Activated naive CD4-positive, alpha-beta T cell treated with anti-CD3 and anti-CD28 coated beads for 36 hours (primary cell): ENCODE results near the gene INPP5K. TPM values are rescaled to one million over a fixed set of nuclear protein-coding genes. Genes with fewer than 3 reads are reported as not detected.
A peak's percentile ranks its signal among the peaks of the same experiment; 100 is the strongest.
"Not testable (repeated sequence)": the region's sequence is repeated elsewhere in the genome, so short reads cannot be mapped to it uniquely, and the experiment has no call there.

Source experiments
- CTCF ChIA-PET: fragments of 350-600 bp; sonication (Branson Sonifier 250); formaldehyde crosslinking; loops from one replicate; lab custom pipeline; 2021; ENCODE audit warnings: antibody characterized with exemption; lab: Charles Lee
- DNase-seq: peaks from one replicate; pipeline ENCODE4 v3.0.0-alpha.2; 2020
- H3K27ac Mint-ChIP-seq: one replicate; pipeline ENCODE4 v1.8.0; 2021; ENCODE audit warnings: mild to moderate bottlenecking, mixed read lengths
- H3K27me3 Mint-ChIP-seq: one replicate; pipeline ENCODE4 v1.8.0; 2021; ENCODE audit warnings: low read depth, mixed read lengths
- H3K36me3 Mint-ChIP-seq: one replicate; pipeline ENCODE4 v1.8.0; 2021; ENCODE audit warnings: low read depth, mixed read lengths
- H3K4me1 Mint-ChIP-seq: one replicate; pipeline ENCODE4 v1.8.0; 2021; ENCODE audit warnings: low read depth, mixed read lengths
- H3K4me3 Mint-ChIP-seq: one replicate; pipeline ENCODE4 v1.8.0; 2021; ENCODE audit warnings: mild to moderate bottlenecking, moderate library complexity, mixed read lengths
- H3K9me3 Mint-ChIP-seq: one replicate; pipeline ENCODE4 v1.8.0; 2021; ENCODE audit warnings: mixed read lengths
- intact Hi-C: fragments of 100-400 bp; cut with micrococcal nuclease; formaldehyde crosslinking; loops from one replicate; pipeline ENCODE4 v1.15.1; 2023
- total RNA-seq, 2 experiments: library from RNA; stranded (reverse); gene quantifications; one replicate each; pipeline ENCODE4 v1.2.3, GENCODE V29; 2021

The INPP5K gene
- total RNA-seq, 2 experiments from 2014 or later: 17.1 to 18.2 TPM

GRCh38 chr17:1539811-1540210 lies 23.4 kb upstream of the INPP5K start:
- Mint-ChIP-seq H3K9me3 (no peaks in the 10 kb centered on the region), H3K27ac (no peak overlapping the region)

DNA sequence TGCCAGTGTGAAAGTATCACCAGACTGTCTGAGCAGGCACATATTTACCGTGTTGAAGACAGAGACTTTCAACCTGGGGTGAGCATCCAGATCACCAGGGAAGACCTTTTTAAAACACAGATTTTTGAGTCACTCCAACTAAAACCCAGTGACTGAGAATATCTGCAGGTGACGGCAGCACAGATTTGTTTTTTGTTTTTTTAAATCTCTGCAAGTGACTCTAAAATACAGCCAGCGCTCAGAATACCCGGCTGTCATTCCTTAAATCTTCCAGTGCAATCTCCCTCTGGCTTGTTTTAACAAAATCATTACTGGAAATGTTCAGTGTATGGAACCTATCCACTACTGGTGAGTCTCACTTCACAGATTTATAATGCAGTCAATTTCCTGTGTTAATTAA lies 19.3 kb upstream of the INPP5K start:
- no peaks in the 10 kb centered on the region for H3K4me1 Mint-ChIP-seq
- no peak for DNase-seq
- no peaks in the 10 kb centered on the region for H3K27me3 Mint-ChIP-seq
- CTCF ChIA-PET: no interaction called here
- peaks cover 8% of the 10 kb centered on the region for H3K36me3 Mint-ChIP-seq
- intact Hi-C loops: no loop called here
- H3K4me3 Mint-ChIP-seq: no peak overlapping the region
- H3K9me3 Mint-ChIP-seq: no peaks in the 10 kb centered on the region
- H3K27ac Mint-ChIP-seq: no peak overlapping the region

More at GRCh38 chr17:1539811-1540210, 23.4 kb upstream of the INPP5K start:
- DNase-seq: no peak
- Mint-ChIP-seq H3K27me3 (no peaks in the 10 kb centered on the region), H3K4me1 (peaks cover 7% of the 10 kb centered on the region), H3K4me3 (no peak overlapping the region), H3K36me3 (peaks cover 14% of the 10 kb centered on the region)
- CTCF ChIA-PET: interaction anchor here (0.7 kb wide), 1 partner anchor 161 kb away, joined by 7 read pairs; no protein-coding TSS in a partner anchor
- intact Hi-C loops: no loop called here

- H3K27ac Mint-ChIP-seq: no peak overlapping the region
Measured at GRCh38 chr17:1533661-1534325, 17.4 kb upstream of the INPP5K start.

GRCh38 chr17:1532836-1533602 lies 16.6 kb upstream of the INPP5K start:
- CTCF ChIA-PET: interaction anchor here (0.6 to 1.7 kb wide), 11 partner anchors 9 to 210 kb away, joined by 3 to 10 read pairs (median 3); no protein-coding TSS in a partner anchor
- DNase-seq: peak; percentile 65
- Mint-ChIP-seq H3K36me3 (peaks cover 1% of the 10 kb centered on the region), H3K9me3 (no peaks in the 10 kb centered on the region), H3K4me1 (peaks cover 4% of the 10 kb centered on the region), H3K27ac (no peak overlapping the region), H3K4me3 (no peak overlapping the region), H3K27me3 (no peaks in the 10 kb centered on the region)
- intact Hi-C loops: no loop called here

More at GRCh38 chr17:1533661-1534325, 17.4 kb upstream of the INPP5K start:
- Mint-ChIP-seq H3K9me3 (no peaks in the 10 kb centered on the region), H3K4me3 (no peak overlapping the region), H3K27me3 (no peaks in the 10 kb centered on the region), H3K4me1 (peaks cover 4% of the 10 kb centered on the region), H3K36me3 (peaks cover 2% of the 10 kb centered on the region)
- no peak for DNase-seq
- CTCF ChIA-PET: interaction anchor here (0.6 to 1.7 kb wide), 6 partner anchors 9 to 211 kb away, joined by 3 to 10 read pairs (median 4); no protein-coding TSS in a partner anchor
- intact Hi-C loops: no loop called here

DNA sequence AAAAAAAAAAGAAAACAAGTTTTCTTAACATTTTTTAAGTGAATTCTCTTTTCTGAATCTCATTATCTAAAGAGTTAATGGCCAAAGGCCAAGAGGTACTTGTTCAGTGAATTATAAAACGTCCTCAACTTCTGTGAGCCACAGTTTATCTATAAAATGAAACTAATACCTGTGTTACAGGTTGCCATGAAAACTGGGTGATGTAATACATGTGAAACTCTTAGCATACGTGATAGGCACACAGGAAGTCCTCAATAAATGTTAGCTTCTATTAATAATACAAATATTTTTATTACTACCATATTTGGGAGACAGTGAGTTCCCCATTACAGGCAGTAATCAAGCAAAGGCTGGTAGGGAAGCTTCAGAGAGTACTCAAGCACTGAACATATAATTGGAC lies 13.5 kb upstream of the INPP5K start:
- H3K9me3 Mint-ChIP-seq: no peaks in the 10 kb centered on the region
- peak overlapping the region; percentile 75 for H3K27ac Mint-ChIP-seq
- CTCF ChIA-PET: interaction anchor here (0.6 to 0.7 kb wide), 3 partner anchors 150 to 192 kb away, joined by 3 read pairs; no protein-coding TSS in a partner anchor
- no peak overlapping the region for H3K4me3 Mint-ChIP-seq
- intact Hi-C loops: no loop called here
- H3K36me3 Mint-ChIP-seq: peaks cover 9% of the 10 kb centered on the region
- peaks cover 13% of the 10 kb centered on the region for H3K4me1 Mint-ChIP-seq
- H3K27me3 Mint-ChIP-seq: no peaks in the 10 kb centered on the region
- DNase-seq: no peak

GRCh38 chr17:1526876-1527275 lies 10.5 kb upstream of the INPP5K start:
- H3K27me3 Mint-ChIP-seq, H3K27ac Mint-ChIP-seq, intact Hi-C loops, DNase-seq, H3K9me3 Mint-ChIP-seq, H3K4me3 Mint-ChIP-seq: not testable (repeated sequence)
- Mint-ChIP-seq H3K36me3 (peaks cover 11% of the 10 kb centered on the region), H3K4me1 (peaks cover 13% of the 10 kb centered on the region)
- CTCF ChIA-PET: interaction anchor here (0.6 to 1.0 kb wide), 2 partner anchors 12 to 135 kb away, joined by 3 read pairs; no protein-coding TSS in a partner anchor

GRCh38 chr17:1522626-1523025 lies 6.2 kb upstream of the INPP5K start:
- Mint-ChIP-seq H3K27me3 (no peaks in the 10 kb centered on the region), H3K4me3 (no peak overlapping the region), H3K27ac (no peak overlapping the region), H3K4me1 (peaks cover 19% of the 10 kb centered on the region), H3K9me3 (no peaks in the 10 kb centered on the region), H3K36me3 (peaks cover 9% of the 10 kb centered on the region)
- intact Hi-C loops: no loop called here
- no peak for DNase-seq
- CTCF ChIA-PET: no interaction called here

DNA sequence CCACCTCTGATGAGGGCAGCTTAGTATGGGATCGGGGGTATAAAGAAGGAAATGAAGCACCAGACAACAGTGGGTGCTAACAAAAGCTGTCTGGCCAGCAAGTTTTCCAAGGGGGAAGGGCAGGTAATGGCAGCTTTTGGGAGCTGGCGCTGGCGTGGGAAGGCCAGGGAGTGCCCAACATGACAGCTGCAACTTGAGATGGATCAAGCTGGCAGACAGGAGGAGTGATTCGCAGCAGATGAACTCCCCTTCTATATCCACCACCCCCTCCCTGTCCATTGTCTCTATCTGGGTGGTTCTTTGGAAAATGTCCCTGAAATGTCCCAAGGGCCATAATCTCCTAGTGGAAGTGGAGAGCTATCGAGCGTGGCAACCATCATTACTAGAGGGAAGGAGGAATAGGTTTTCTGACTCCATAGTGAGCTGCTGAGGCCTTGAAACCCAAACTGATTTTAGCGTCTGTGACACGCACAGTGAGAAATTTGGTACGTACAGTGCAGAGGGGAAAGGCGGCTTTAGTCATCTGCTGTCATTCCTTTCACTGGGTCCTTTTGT lies 4.8 kb upstream of the INPP5K start:
- CTCF ChIA-PET: interaction anchor here (0.6 to 0.7 kb wide), 3 partner anchors 86 to 262 kb away, joined by 3 to 6 read pairs (median 5); no protein-coding TSS in a partner anchor

DNA sequence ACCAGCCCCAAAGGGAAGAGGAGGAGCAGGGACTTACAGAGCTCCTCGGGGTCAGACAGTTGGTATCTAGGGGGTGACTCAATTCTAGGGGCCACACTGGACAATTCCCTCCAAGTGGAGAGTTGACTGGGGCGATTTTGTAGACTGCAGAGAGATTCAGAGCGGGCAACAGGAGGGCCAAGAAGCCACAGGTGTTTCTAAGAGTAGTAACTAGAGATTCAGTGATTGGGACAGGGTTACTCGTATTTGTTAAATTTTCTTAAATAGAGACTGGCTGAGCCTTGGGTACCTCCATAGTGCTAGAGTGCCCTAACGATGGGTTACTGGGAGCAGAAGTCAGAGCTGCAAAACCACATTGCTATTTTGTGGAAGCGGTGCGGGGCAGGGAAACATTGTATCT lies 3.3 kb upstream of the INPP5K start:
- Mint-ChIP-seq H3K36me3 (peaks cover 2% of the 10 kb centered on the region), H3K9me3 (no peaks in the 10 kb centered on the region), H3K4me3 (no peak overlapping the region), H3K27me3 (no peaks in the 10 kb centered on the region), H3K4me1 (peaks cover 21% of the 10 kb centered on the region), H3K27ac (no peak overlapping the region)
- intact Hi-C loops: no loop called here
- DNase-seq: no peak
- CTCF ChIA-PET: no interaction called here

More for the DNA sequence above, 4.8 kb upstream of the INPP5K start:
- no peak for DNase-seq
- Mint-ChIP-seq H3K27me3 (no peaks in the 10 kb centered on the region), H3K4me1 (peaks cover 14% of the 10 kb centered on the region), H3K36me3 (peaks cover 8% of the 10 kb centered on the region), H3K4me3 (no peak overlapping the region), H3K9me3 (no peaks in the 10 kb centered on the region), H3K27ac (no peak overlapping the region)
- intact Hi-C loops: no loop called here

GRCh38 chr17:1518410-1518809 lies 2.0 kb upstream of the INPP5K start:
- Mint-ChIP-seq H3K4me3 (peak overlapping the region; percentile 80), H3K27me3 (no peaks in the 10 kb centered on the region), H3K27ac (no peak overlapping the region), H3K9me3 (no peaks in the 10 kb centered on the region), H3K4me1 (peaks cover 26% of the 10 kb centered on the region), H3K36me3 (peaks cover 2% of the 10 kb centered on the region)
- intact Hi-C loops: no loop called here
- no peak for DNase-seq
- CTCF ChIA-PET: interaction anchor here (1.2 to 2.5 kb wide), 2 partner anchors 111 to 153 kb away, joined by 4 to 9 read pairs; no protein-coding TSS in a partner anchor

GRCh38 chr17:1515640-1516387 lies 598 bp downstream of the INPP5K start:
- peak; percentile 69 for DNase-seq
- H3K27ac Mint-ChIP-seq: peak overlapping the region; percentile 54

More at GRCh38 chr17:1515640-1516387, 598 bp downstream of the INPP5K start:
- Mint-ChIP-seq H3K4me1 (peaks cover 26% of the 10 kb centered on the region), H3K9me3 (no peaks in the 10 kb centered on the region), H3K4me3 (peak overlapping the region; percentile 80), H3K27me3 (no peaks in the 10 kb centered on the region), H3K36me3 (peaks cover 3% of the 10 kb centered on the region)
- intact Hi-C loops: loop anchor here (1.0 to 2.0 kb wide), 8 partner anchors 28 to 257 kb away; partner anchors contain the start of genes CRK, PITPNA, SLC43A2 and YWHAE
- CTCF ChIA-PET: interaction anchor here (0.6 to 2.6 kb wide), 10 partner anchors 11 to 183 kb away, joined by 3 to 12 read pairs (median 4); no protein-coding TSS in a partner anchor
